Fibroblast of skin of left quadriceps (primary cell): Measurements from ENCODE around the gene RND3.

ENCODE experiments used
- DNase-seq, 2 experiments: peaks; one replicate each; pipeline ENCODE4 v3.0.0-alpha.2; 2013; ENCODE audit warnings: low read depth in 2 of 2

Gene RND3

GRCh38 chr2:150476286-150476685 lies 11.2 kb downstream of the RND3 start:
- no peak for DNase-seq

DNA sequence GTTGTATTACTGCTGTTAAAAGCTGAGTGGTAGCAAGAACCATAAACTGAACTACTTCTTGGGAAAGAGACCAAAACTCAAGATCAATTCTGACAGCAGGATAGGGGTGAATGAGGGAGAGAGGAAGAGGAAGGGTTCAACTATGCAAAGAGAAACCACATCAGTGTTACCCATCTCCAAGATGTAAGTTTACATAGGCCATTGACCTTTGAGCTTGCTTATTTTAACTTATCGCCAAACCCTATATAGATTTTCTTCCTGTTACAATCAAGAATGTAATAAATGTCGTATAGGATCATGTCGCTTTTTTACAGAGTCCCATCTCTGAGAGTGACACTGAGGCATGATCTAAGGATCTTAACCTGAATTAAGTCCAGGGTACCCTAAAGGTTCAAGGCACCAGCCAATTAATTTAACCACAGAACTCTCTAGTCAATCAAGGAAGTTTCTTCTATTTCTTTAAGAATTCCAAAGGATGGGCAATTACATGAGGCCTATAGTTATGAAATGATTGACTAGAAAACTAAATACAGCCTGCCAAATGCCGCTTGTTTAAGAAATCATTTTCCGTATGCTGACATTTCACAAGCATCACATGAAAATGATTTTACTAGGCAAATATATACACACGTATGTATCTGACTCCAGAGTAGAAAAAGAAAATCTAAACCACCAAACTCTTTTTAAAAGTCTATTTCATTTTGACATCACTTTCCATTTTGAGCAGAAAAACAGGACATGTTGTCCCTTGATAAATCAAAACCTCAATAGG lies 11.8 kb downstream of the RND3 start:
- no peak for DNase-seq

DNA sequence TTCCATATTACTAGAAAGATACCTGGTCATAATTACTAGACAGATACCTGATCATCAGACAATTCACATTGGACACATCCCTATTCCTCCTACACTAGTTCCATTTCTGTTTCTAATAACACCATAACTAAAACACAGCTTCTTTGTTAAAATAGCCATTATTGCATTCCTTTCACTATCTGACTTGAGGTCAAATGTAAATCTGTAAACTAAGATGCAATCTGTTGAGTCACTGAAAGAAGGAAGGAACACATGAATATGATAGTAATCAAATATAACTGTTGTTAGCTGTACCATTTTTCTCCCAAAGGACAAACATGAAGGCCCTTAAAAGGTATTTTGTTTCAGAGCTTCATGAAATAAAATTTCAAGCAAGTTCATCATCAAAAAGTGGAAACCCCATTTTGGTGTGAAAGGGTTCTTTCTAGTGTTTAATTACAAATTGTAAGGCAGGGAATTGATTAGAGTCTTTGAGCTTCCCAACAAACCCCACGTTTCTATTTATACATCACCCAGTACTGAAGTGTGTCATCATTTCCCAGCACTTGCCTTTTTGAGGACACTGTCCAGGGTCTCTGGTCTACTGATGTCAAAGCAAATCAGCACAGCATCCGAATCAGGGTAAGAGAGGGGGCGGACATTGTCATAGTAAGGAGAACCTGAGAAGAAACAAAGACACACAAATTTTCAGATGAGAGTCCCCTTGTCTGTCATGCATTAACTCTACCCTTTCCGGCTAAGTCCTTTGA lies 13.0 kb downstream of the RND3 start:
- DNase-seq = no peak

DNA sequence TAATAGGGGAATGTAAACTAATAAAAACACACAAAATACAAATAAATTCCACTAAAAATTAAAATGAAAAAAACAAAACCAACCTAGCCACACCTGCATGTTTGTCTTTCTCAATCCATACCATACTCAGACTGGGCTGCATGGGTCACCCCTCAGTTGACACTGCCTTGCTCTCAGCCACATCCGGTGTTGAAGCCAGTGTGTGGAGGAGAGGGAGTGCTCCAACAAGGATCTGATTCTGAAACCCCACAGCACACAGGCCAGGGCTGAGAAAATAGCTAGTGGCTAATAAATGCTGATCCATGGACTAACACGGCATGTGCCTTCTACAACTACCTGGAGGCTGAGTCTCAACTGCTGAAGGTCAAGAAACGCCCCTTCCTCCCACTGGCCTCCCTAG lies 13.7 kb downstream of the RND3 start:
- no peak for DNase-seq

DNA sequence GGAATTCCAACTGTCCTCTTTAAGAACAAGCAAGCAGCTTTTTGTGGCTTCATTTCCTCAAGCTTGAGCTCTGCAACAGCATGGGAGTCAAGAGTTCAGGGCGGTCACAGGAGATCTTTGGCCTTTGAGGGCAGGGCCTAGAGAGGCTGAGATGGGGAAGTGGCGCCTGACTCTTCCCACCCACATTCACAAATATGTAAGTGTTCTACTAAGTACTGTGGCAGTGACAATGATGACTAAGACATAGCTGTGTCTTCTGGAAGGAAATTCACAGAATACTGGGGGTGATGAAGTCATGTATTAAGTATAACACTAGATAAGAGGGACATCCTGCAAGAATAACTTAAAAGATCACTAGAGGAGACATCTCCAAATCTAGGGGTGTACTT lies 15.0 kb downstream of the RND3 start:
- no peak for DNase-seq

DNA sequence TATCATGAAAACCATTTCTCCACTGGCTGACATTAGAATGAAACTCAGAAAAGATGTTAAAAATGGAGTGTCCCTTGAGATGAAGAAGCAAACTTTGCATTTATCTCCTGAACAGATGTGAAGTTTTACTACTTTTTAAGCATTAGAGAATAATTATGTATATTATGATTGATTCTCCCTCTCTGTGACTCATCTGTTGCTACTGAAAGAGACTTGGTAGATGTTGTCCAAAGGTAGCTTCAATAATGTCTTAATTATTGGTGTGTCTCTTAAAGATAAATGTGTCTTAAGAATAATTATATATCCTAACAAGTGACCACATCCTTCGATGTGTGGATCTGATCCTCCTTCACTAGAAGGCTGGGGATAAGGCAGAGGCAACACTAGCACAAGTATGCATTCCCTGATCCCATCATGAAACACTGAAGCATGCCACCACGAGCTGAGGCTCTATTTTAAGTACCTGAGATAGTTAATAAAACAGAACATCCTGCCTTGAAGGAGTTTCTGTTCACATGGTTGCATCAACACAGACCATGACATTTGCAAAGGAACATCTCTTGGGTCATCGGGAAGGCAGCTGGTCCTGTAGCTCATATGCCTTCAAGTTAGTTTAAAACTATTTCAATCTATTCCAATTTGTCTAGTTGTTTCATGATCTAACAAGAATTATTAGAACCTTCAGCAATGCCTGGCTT lies 15.5 kb downstream of the RND3 start:
- no peak for DNase-seq

DNA sequence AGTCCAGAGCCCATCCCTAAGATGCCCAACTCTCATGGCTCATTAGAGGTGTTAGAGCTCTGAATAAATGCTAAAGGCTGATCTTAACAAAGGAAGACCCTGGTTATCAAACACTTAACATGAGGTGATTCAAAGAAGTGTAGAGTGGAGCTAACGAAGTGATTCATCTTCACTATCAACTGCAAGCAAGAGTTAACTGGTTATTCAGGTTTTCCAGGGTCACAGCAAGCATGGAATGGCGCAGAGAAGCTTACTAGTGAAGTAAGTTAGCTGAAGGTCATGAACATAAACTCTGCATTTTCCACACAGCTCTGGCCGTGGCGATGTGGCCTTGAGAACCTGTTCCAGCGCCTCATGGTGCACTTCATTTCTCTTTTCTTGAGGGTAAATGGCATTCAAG lies 17.0 kb downstream of the RND3 start:
- DNase-seq = no peak

DNA sequence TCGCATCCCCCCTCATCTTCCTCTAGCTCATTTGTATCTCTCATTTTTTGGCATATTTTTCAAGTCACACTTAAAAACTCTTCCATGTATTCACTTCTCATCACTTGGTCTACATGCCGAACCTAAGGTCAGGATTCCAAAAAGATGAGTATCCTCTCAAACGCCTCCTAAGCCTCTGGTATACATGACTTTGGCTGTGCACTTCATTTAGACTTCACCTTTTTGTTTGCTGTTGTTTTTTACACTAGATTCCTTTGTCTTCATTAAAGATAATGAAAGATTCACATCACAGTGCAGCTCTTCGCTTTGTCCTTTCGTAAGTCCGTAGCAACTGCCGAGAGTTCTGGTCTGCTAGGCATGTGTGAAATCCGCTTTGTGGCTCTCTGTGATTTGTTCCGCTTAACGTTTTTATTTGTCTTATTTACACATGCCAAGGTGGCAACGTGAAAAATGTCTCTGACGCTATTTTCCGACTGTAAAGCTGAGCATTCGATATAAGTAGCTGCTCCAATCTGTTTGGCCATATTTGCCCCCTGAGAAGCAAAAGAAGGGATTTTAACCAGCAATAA lies 17.7 kb downstream of the RND3 start:
- DNase-seq = no peak

DNA sequence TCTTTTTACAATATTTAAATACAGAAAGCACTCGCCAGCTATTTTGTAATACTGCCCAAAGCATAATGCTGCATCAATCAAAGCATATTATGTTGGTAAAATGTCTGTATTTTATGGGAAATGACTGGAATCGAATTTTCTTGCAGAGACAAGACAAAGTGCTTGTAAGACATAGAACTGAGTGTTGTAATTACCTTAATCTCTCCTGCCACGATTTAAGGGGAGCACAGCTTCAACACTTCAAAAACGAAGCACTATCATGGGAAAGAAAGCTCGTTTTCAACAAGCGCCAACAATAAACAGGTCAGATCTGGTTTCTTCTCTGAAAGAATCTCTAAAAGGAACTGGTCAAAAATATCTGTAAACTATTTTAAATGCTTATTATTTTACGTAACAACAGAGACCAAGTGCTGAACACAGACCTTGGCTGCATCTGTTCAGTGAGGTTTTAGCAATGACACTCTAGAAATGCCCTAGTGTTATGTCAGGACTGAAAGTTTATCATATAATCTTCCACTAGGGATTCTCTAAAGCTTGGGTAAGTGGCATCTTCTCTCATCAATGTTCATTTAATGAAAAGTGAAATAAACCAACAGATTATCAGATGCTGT lies 19.0 kb downstream of the RND3 start:
- no peak for DNase-seq

GRCh38 chr2:150467621-150467963 lies 19.9 kb downstream of the RND3 start:
- no peak for DNase-seq

GRCh38 chr2:150466741-150467620 lies 20.5 kb downstream of the RND3 start:
- peak; percentile 88 for DNase-seq

GRCh38 chr2:150465703-150466569 lies 21.5 kb downstream of the RND3 start:
- DNase-seq = no peak

DNA sequence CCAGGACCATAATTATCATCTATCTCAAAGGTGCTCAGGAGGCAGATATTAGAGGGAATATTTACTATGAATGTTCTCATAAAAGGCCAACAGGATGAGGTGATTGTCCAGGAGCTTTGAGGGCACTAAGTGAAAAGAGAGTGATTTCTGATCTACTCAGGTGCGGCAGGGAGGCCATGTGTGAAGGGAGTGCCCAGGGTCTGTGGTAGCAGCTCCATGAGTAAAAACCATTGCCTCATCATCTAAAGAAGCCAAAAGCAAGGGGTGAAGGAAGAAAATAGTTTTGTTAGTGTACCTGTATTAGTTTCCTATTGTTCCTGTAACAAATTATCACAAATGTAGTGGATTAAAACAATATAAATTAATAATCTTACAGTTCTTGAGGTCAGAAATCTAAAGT lies 22.5 kb downstream of the RND3 start:
- DNase-seq = no peak

DNA sequence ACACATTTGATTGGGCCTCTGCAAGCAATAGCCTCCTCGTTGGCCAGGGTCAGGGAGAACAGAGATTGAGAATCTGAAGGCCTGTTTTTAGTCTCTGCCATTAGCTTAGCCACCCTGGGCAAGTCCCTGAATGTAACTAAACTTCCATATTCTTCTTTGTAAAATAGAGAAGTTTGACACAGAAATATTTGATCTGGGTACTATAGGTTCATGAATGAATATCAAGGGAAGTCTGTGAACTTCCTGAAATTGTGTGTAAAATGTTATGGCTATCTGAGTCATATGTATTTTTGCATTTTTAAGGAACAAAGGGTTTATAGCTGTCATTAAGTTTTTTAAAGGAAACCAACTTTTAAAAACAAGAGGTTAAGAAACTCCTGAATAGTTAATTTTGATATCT lies 23.2 kb downstream of the RND3 start:
- DNase-seq = no peak

DNA sequence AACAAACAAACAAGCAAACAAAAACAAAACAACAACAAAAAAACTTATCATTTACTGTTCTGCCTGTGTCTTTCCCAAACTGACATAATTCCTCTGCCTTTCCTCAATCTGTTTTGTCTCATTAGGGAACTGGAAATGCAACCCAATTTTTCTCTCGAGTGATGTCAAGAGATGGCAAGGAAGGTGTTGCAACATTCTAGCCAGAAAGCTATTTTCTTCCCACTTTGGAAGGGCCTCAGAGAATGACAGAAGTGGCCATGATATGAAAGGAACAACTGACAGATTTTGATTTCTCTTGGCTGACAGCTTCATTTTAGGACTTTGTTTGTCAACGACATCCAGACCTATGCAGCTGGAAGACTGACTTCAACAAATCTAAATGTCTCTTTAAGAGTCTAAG lies 24.7 kb downstream of the RND3 start:
- DNase-seq = no peak

DNA sequence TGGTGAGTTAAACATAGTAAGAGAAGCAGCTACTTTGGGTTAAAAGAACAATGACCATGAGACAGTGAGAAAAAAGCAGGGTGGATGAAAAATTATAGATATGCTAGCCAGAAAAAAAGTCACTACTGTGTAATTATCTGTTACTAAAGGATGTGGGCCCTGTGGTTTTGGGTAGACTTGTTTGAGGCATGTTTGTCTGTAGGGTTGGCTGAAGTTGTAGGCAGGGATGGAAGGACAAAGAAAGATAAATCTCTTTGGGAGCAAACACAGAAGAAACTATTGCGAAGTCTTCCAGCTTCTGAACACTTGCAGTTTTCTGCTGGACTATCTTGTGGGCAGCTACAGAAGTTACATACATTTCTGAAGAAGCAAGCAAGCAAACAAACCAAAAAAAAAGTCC lies 28.2 kb downstream of the RND3 start:
- no peak for DNase-seq

- DNase-seq = no peak
Measured at GRCh38 chr2:150450765-150451164, 36.7 kb downstream of the RND3 start.

- no peak for DNase-seq
Measured at GRCh38 chr2:150449856-150450255, 37.6 kb downstream of the RND3 start.

GRCh38 chr2:150445398-150445797 lies 42.1 kb downstream of the RND3 start:
- DNase-seq = no peak

- no peak for DNase-seq
Measured at GRCh38 chr2:150442484-150442883, 45.0 kb downstream of the RND3 start.
